K562 (cell line): ENCODE results near the gene HAPLN3. TPM values are rescaled to one million over a fixed set of nuclear protein-coding genes. Genes with fewer than 3 reads are reported as not detected.

Source experiments
- CREBBP ChIP-seq: IDR thresholded peaks from one replicate; pipeline ENCODE4 v1.6.1; 2012; ENCODE audit warnings: low read depth, mild to moderate bottlenecking, control low read depth, inconsistent platforms, low read length
- GABPA ChIP-seq: fragments of 200-800 bp; sonication (Bioruptor generic); conservative IDR thresholded peaks from 2 replicates; pipeline ENCODE4 v1.6.1; 2016; ENCODE audit warnings: low read depth, missing genetic modification characterization, missing compliant biosample characterization
- MGA ChIP-seq: fragments of 450-650 bp; IDR thresholded peaks from 2 replicates; pipeline ENCODE4 v1.6.1; 2016; ENCODE audit warnings: mild to moderate bottlenecking, moderate library complexity
- NELFE ChIP-seq: IDR thresholded peaks from 2 replicates; pipeline ENCODE4 v1.6.1; 2011; ENCODE audit warnings: mild to moderate bottlenecking; ENCODE audit not compliant: insufficient read depth, insufficient read length
- polyA plus RNA-seq, 8 experiments: library from polyadenylated mRNA; depleted of rRNA in 4 of 8; stranded (reverse) in 5 of 8; unstranded in 3 of 8; fragments of >200 nt; fragmentation: Nextera tagmentation in 2 of 8; fragmentation: Illumina TruSeq in 1 of 8; extraction: Ambion mirVana in 2 of 8; extraction: Trizol in 1 of 8; gene quantifications; 2 replicates each; pipeline versions ENCODE4 v1.2.1 to v1.2.3, GENCODE V29; 2011 to 2014; ENCODE audit warnings: inconsistent platforms in 1 of 8, missing spikeins in 1 of 8
- total RNA-seq, 7 experiments: library from RNA; depleted of rRNA in 6 of 7; stranded (reverse); fragments of >200 nt in 6 of 7; fragmentation: Illumina TruSeq in 2 of 7; extraction: Trizol in 2 of 7; gene quantifications; 2 replicates each; pipeline versions ENCODE4 v1.2.1 to v1.2.3, GENCODE V29; 2011 to 2021; ENCODE audit warnings: low replicate concordance in 1 of 7

The HAPLN3 gene
- total and polyA plus RNA-seq, 9 of the 15 experiments (the other 6 are each of a cell fraction or from before 2014, with no cell fraction given): 0.04 to 2.4 (median 0.65) TPM

GRCh38 chr15:88909956-88910831, 14.8 kb upstream of the HAPLN3 start (continued):
- TF ChIP-seq MGA (no peak), CREBBP (no peak), GABPA (tag) (no peak), NELFE (no peak)
